OCI-LY7 (cell line): ENCODE measurements around the gene ZNF532.

Source experiments
- EZH2phosphoT487 ChIP-seq: fragments of 200-600 bp; sonication (generic); IDR thresholded peaks from 2 replicates; pipeline ENCODE4 v1.6.1; 2018; ENCODE audit warnings: low read depth, borderline replicate concordance, mild to moderate bottlenecking, mixed run types, antibody characterized with exemption, low read length, moderate library complexity, mixed read lengths
- TF ChIP-seq, protein P1 (sequence below): fragments of 200-600 bp; sonication (generic); conservative IDR thresholded peaks from 2 replicates; pipeline ENCODE4 v1.5.1; 2014; ENCODE audit warnings: mild to moderate bottlenecking, antibody characterized with exemption, low read length, moderate library complexity, mixed read lengths

DNA sequence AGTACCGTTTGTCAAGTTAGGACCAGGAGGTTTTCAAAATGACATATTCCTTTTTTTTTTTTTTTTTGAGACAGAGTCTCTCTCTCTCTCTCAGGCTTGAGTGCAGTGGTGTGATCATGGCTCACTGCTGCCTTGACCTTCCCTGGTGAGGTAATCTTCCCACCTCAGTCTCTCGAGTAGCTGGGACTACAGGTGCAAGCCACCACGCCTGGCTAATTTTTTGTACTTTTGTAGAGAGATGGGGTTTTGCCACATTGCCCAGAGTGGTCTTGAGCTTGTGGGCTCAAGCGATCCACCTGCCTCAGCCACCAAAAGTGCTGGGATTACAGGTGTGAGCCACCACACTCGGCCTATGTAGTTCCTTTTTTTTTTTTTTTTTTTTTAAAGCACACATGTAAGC is 147.1 kb downstream of the ZNF532 start:
- TF ChIP-seq, protein P1, sequence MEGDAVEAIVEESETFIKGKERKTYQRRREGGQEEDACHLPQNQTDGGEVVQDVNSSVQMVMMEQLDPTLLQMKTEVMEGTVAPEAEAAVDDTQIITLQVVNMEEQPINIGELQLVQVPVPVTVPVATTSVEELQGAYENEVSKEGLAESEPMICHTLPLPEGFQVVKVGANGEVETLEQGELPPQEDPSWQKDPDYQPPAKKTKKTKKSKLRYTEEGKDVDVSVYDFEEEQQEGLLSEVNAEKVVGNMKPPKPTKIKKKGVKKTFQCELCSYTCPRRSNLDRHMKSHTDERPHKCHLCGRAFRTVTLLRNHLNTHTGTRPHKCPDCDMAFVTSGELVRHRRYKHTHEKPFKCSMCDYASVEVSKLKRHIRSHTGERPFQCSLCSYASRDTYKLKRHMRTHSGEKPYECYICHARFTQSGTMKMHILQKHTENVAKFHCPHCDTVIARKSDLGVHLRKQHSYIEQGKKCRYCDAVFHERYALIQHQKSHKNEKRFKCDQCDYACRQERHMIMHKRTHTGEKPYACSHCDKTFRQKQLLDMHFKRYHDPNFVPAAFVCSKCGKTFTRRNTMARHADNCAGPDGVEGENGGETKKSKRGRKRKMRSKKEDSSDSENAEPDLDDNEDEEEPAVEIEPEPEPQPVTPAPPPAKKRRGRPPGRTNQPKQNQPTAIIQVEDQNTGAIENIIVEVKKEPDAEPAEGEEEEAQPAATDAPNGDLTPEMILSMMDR: no peak
- TF ChIP-seq EZH2phosphoT487: no peak
